Measurements from ENCODE around the gene ADAM15. TPM values are rescaled to one million over a fixed set of nuclear protein-coding genes. Genes with fewer than 3 reads are reported as not detected.
A peak's percentile ranks its signal among the peaks of the same experiment; 100 is the strongest.

Gene ADAM15
- total and polyA plus RNA-seq, 2 donors (not counting 1 experiment from before 2014, with no cell fraction given), result 14.6 to 28.4 TPM

GRCh38 chr1:155005076-155006011 is 45.8 kb upstream of the ADAM15 start:
- H3K4me3 ChIP-seq (ENCODE audit: control extremely low read depth in 1 of 5, extremely low read depth in 1 of 5, insufficient read depth in 1 of 5, low read depth in 2 of 5, low read length in 4 of 5), result peak overlapping the region in 4 of 5 experiments; percentile 84 to 98 (median 93)
- H3K9me3 Mint-ChIP-seq (ENCODE audit: insufficient read depth), result no peaks in the 10 kb centered on the region
- peak; percentile 76 for DNase-seq
- WGBS (ENCODE audit: insufficient coverage), result 64% methylated on average over 7 of the region's 17 CpGs
- H2AFZ ChIP-seq (ENCODE audit: insufficient read depth, low read depth, low read length, poor library complexity, severe bottlenecking), result no peak overlapping the region
- H3K27ac Mint-ChIP-seq, result peak overlapping the region; percentile 86
- peaks cover 73% of the 10 kb centered on the region for H3K79me2 ChIP-seq (ENCODE audit: control insufficient read depth, insufficient read depth, low read length)
- ATAC-seq (ENCODE audit: low read depth), result peak; percentile 1
- H3K27me3 Mint-ChIP-seq, result no peaks in the 10 kb centered on the region
- H3K4me2 ChIP-seq (replicated peaks; ENCODE audit: low read depth, low read length, poor library complexity, severe bottlenecking), result peak overlapping the region; percentile 96
- peak overlapping the region; percentile 94 for H3K9ac ChIP-seq (ENCODE audit: low read length)
- TF ChIP-seq EZH2 (IDR thresholded peaks at IDR 0.05; ENCODE audit: borderline replicate concordance, insufficient read depth, low read depth, low read length, poor library complexity, severe bottlenecking) (no peak), CTCF (IDR thresholded peaks at IDR 0.05) (no peak)
- peaks cover 29% of the 10 kb centered on the region for H4K20me1 ChIP-seq (ENCODE audit: control insufficient read depth, insufficient read depth, low read length, poor library complexity, severe bottlenecking)
- H3K27ac ChIP-seq (ENCODE audit: low read length in 2 of 2), result peak overlapping the region; percentile 80 to 81
- H3K27me3 ChIP-seq (replicated peaks in 1 of 4; ENCODE audit: control extremely low read depth in 1 of 4, control insufficient read depth in 3 of 4, insufficient read depth in 4 of 4, low read length in 3 of 4), result no peaks in the 10 kb centered on the region
- H3K4me1 ChIP-seq (ENCODE audit: control insufficient read depth in 2 of 2, insufficient read depth in 2 of 2, low read length in 2 of 2), result peaks cover 65 to 67% of the 10 kb centered on the region in 2 donors
- H3K36me3 ChIP-seq (replicated peaks in 1 of 2; ENCODE audit: control extremely low read depth in 1 of 2, control insufficient read depth in 1 of 2, extremely low read depth in 1 of 2, insufficient read depth in 2 of 2, low read length in 1 of 2), result peaks cover 0 to 5% of the 10 kb centered on the region in 2 experiments
- POLR2A ChIA-PET, result interaction anchor here (1.5 to 7.4 kb wide), 2 partner anchors 10 to 31 kb away, joined by 9 to 74 read pairs; partner anchors contain the start of gene CKS1B
- H3K4me1 Mint-ChIP-seq, result peaks cover 56% of the 10 kb centered on the region
- H3K9me3 ChIP-seq (ENCODE audit: control extremely low read depth in 1 of 3, control insufficient read depth in 2 of 3, insufficient read depth in 1 of 3, low read length in 2 of 3), result no peaks in the 10 kb centered on the region
- peak overlapping the region; percentile 90 for H3K4me3 Mint-ChIP-seq
- intact Hi-C loops (cut with micrococcal nuclease), result loop anchor here (1.0 kb wide), 1 partner anchor 12 kb away; no protein-coding TSS in a partner anchor
- CTCF ChIA-PET, result interaction anchor here (1.5 to 18.4 kb wide), 4 partner anchors 5 to 50 kb away, joined by 3 to 295 read pairs (median 150); partner anchors contain the start of genes FLAD1, LENEP, PBXIP1 and ZBTB7B
